SIG-M5 treated with dmso at 0.1 percent for 504 hours (cell line): ENCODE results near the gene ANKS1B.

Experiments used
- DNase-seq: peaks from one replicate; lab custom pipeline; 2025; ENCODE audit not compliant: unreplicated experiment; lab: John Stamatoyannopoulos, UW

ANKS1B gene

GRCh38 chr12:99486277-99486676, 498.5 kb downstream of the ANKS1B start:
- no peak for DNase-seq

GRCh38 chr12:99479149-99479548, 505.6 kb downstream of the ANKS1B start:
- DNase-seq = no peak

GRCh38 chr12:99476956-99477355, 507.8 kb downstream of the ANKS1B start:
- DNase-seq = no peak

- DNase-seq = peak; percentile 16
Observed at GRCh38 chr12:99455350-99456035, 529.2 kb downstream of the ANKS1B start.

- no peak for DNase-seq
Observed at GRCh38 chr12:99454539-99455172, 530.1 kb downstream of the ANKS1B start.

GRCh38 chr12:99453836-99454538, 530.7 kb downstream of the ANKS1B start:
- DNase-seq = no peak

GRCh38 chr12:99450036-99450630, 534.6 kb downstream of the ANKS1B start:
- DNase-seq = no peak

GRCh38 chr12:99444859-99445316, 539.8 kb downstream of the ANKS1B start:
- no peak for DNase-seq

- no peak for DNase-seq
Observed at GRCh38 chr12:99442758-99443157, 542.0 kb downstream of the ANKS1B start.

GRCh38 chr12:99439399-99439798, 545.3 kb downstream of the ANKS1B start:
- DNase-seq = no peak

GRCh38 chr12:99436584-99436983, 548.2 kb downstream of the ANKS1B start:
- no peak for DNase-seq

GRCh38 chr12:99435095-99435791, 549.5 kb downstream of the ANKS1B start:
- no peak for DNase-seq

- DNase-seq = no peak
Observed at GRCh38 chr12:99433155-99433554, 551.6 kb downstream of the ANKS1B start.

- DNase-seq = no peak
Observed at GRCh38 chr12:99431203-99431602, 553.5 kb downstream of the ANKS1B start.

GRCh38 chr12:99427104-99427503, 557.6 kb downstream of the ANKS1B start:
- no peak for DNase-seq

GRCh38 chr12:99418379-99418778, 566.4 kb downstream of the ANKS1B start:
- no peak for DNase-seq

- no peak for DNase-seq
Observed at GRCh38 chr12:99413751-99414150, 571.0 kb downstream of the ANKS1B start.

GRCh38 chr12:99393763-99394162, 591.0 kb downstream of the ANKS1B start:
- DNase-seq = no peak

- no peak for DNase-seq
Observed at GRCh38 chr12:99392091-99392850, 592.5 kb downstream of the ANKS1B start.

- DNase-seq = no peak
Observed at GRCh38 chr12:99390707-99391106, 594.0 kb downstream of the ANKS1B start.
